22Rv1 (cell line): Measurements from ENCODE around the gene FBXO31.

Experiments used
- CTCF ChIP-seq: fragments of 450-650 bp; IDR thresholded peaks from 2 replicates; pipeline ENCODE4 v1.5.1; 2017; ENCODE audit warnings: mild to moderate bottlenecking
- ZFX ChIP-seq: fragments of 450-650 bp; IDR thresholded peaks from 2 replicates; pipeline ENCODE4 v1.6.1; 2017; ENCODE audit warnings: antibody characterized with exemption, borderline replicate concordance

DNA sequence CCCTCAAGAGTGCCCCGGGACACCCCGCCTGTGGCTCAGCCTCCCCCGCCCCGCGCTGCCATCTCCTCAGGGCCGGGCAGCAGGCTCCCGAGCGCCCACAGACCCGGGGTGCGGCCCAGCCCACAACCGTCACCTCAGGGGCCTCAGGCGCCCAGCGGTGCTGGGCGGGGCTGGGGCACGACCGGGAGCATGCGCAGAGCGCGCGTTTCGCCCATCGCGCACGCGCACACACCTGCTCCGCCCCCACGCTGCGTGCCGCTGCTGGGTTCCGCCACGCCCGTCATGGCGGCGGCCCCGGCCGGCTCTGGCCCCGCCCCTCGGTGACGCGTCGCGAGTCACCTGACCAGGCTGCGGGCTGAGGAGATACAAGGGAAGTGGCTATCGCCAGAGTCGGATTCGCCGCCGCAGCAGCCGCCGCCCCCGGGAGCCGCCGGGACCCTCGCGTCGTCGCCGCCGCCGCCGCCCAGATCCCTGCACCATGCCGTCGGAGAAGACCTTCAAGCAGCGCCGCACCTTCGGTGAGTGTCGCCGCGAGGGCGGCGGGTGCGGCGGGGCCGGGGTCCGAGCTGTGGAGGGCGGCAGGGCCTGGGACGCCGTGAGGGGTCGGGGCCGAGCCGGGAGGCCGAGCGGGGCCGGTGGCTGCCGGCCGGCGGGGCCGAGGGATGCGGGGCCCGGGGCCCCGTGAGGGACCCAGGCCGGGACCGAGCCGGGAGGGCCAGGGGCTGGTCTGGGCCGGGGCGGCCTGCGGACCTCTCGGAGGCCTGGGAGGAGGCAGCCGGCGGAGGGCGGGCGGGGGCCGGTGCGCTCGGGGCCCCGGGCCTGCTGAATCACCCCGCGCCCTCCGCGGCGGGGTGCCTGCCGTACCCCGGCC lies 8.6 kb upstream of the FBXO31 start, which contains the start of gene MAP1LC3B:
- TF ChIP-seq CTCF (no peak), ZFX (no peak)
